NCI-H1105 treated with DMSO at 0.1 percent for 48 hours (cell line): ENCODE measurements around the gene PTGES2.

ENCODE experiments used
- DNase-seq: peaks from one replicate; lab custom pipeline; 2025; lab: John Stamatoyannopoulos, UW

The PTGES2 gene

DNA sequence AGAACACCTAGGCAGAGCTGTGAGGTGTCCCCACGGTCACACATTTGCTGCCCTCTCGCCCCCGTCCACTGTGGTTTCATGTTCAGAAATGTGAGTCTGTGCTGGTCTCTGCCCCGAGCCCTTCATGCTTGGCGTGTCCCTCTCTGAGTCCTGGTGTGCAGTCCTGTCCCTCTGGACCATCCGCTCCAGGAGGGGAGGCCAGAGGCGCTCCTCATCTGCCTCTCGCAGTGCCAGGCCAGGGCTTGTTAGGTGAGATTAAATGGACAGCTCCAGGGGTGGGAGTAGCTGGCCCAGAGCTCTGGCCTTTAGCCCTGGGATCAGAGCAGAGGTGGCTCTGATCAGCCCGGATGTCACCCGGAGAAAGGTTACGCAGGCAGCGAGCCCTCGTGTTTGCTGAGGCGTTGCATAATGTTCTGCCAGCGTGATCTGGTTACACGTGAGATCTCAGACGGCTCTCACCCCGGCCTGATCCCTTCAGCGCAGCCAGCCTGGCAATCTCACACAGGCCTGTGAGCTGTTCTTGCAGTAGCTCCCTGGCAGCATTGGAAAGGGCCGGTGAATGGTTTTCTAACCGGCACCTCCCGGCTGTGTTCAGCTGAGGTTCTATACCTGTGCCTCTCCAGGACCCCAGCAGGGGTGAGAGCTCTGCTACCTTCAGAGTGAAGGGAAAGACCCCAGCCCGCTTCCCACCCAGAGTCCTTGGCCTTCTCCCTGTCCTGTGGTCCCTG is 24.5 kb downstream of the PTGES2 start:
- no peak for DNase-seq

- DNase-seq, result no peak
Measured at GRCh38 chr9:128102196-128102595, 25.3 kb downstream of the PTGES2 start.

- no peak for DNase-seq
Measured at GRCh38 chr9:128101690-128102089, 25.8 kb downstream of the PTGES2 start.

DNA sequence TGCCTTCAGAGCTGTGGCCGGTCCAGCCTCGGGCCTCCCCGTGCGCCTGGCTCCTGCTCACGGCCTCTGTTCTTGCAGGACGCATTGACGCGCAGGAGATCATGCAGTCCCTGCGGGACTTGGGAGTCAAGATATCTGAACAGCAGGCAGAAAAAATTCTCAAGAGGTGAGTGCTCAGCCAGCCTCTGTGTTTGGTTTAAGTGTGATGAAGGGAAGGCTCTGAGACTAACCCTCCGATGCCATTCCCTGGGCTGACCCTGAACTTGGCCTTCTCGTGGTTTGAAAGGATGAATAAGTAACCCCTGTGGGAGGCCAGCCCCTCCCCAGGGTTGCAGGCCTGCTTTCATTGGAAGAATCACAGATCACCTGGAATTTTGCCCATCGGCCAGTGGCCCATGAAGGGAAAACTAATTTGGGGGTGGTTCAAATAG is 26.3 kb downstream of the PTGES2 start:
- DNase-seq, result no peak

GRCh38 chr9:128100581-128100980 is 26.9 kb downstream of the PTGES2 start:
- no peak for DNase-seq

- no peak for DNase-seq
Measured at GRCh38 chr9:128099932-128100491, 27.5 kb downstream of the PTGES2 start.

DNA sequence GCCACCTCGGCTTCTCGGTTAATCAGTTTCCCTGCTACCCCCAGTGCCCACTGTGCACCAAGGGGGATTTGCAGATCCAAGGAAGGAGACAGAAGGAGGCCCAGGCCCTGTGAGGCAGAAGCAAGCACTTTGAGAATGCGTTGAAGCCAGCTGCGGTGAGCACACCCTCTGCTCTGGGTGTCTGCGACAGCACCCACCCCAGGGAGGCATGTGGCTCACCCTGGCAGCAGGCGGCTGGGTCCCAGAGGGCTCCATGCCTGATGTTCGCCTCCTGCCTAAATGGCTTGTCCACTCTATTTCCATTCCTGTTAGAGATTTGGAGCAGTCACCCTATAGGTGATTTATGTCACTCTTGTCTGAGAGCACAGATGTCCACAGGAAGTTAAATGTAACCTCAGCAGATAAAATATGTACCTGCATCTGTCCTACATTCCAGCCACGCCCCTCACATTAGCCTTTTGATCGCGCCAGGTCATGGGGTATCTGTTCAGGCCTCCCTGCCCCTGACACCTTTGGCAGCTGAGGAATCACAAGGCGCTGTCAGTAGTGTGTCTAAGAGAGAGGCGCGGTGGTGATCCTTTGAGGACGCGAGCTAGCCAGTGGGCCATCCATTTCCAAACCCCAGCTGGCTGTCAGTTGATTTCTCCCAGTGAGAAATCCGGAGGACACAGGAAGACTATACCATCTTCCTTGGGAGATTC is 28.1 kb downstream of the PTGES2 start:
- DNase-seq, result no peak

GRCh38 chr9:128098297-128099230 is 29.0 kb downstream of the PTGES2 start:
- DNase-seq, result peak; percentile 89

GRCh38 chr9:128097543-128098296 is 29.8 kb downstream of the PTGES2 start:
- no peak for DNase-seq

DNA sequence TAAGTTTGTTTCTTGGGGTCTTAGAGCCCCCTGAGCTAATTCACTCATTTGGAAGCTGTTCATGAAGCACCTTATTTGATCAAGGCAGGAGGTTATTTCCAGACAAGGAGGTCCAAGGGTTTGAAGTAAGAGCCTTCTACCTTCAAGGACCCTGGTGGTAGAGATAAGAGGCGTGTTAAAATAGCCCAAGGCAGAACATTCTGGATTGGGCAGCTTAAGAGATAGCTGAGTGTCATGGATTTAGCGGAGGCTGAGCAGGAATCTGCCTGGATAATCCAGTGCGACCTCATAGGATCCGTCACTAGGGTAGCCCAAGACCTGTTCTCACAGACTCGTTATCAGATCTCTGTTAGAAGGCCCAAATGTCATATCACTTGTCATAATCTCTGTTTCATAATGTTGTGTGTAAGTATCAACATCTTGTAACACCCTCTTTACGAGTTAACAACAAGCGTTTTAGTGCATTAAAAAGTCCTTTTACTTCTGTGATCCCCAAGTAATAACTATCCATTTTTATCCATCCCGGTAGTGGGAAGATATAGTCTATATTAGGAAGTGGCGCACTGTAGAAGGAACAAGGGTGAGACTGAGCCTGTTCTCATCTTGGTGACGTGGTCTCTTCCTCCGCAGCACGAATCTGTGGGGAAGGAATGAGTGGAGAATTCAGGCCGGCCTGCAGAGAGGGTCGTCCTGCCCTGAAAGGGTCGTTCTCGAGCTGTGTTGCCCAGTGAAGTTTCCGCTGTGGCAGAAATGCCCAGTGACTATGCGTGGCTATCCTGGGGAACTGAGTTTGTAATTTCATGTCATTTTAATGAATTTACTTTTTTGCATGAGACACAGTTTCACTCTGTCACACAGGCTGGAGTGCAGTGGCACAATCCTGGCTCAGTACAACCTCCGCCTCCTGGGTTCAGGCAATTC is 30.7 kb downstream of the PTGES2 start:
- DNase-seq, result no peak

- no peak for DNase-seq
Measured at GRCh38 chr9:128094950-128095544, 32.5 kb downstream of the PTGES2 start.

GRCh38 chr9:128094166-128094949 is 33.2 kb downstream of the PTGES2 start:
- peak; percentile 96 for DNase-seq

GRCh38 chr9:128093011-128093410 is 34.5 kb downstream of the PTGES2 start:
- no peak for DNase-seq

DNA sequence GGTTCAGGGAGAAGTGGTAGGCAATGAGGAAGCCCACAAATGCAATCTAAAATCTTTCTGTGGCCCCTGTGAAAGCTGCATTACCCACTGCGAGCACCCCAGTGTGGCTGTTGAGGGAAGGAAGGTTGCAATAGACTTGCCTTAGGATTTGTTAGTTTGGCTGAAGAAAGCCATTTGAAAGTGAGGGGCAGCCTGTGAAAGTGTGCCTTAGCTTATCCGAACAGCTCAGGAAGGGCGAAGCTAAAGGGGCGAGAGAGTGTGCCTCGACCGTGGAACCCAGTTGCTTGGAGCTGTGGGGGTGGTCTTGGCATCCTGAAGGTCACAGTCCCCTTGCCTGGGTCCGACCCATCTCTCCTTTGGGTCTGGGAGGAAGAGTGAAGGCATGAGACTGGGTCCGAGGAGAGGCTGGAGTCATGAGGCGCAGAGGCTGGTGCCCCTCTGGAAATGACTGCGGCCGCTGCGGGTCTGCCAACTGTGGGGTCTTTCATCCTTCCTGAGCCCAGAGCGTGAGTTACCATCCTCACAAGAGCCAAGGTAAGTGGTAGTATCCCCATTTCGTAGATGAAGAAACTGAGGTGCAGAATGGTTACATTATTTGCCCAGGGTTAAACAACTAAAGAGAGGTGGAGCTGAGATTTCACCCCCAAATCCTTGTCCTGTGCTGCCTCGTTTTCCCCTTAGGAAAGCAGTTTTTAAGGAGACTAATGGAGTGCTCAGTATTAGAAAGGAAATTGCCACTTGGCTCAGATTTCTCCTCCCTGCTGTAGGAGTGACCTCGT is 35.1 kb downstream of the PTGES2 start:
- DNase-seq, result no peak

DNA sequence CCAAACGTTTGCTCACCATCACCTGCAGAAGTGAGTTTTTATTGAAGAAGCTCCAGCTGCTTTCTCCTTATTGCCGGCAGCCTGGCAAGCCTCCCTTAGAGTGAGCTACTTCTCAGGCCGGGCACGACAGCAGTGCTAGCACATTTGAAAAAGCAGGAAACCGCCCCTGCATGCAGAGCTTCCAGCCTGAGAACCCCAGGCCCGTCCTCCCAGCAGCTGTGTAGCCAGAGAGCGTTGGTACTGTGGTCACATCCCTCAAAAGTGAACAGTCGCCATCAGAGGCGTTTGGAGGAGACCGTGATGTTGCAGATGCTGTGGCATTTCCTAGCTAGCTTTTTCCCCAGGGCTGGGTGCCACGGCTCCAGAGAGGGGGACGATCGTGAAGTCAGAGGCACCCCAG is 36.0 kb downstream of the PTGES2 start:
- DNase-seq, result no peak

DNA sequence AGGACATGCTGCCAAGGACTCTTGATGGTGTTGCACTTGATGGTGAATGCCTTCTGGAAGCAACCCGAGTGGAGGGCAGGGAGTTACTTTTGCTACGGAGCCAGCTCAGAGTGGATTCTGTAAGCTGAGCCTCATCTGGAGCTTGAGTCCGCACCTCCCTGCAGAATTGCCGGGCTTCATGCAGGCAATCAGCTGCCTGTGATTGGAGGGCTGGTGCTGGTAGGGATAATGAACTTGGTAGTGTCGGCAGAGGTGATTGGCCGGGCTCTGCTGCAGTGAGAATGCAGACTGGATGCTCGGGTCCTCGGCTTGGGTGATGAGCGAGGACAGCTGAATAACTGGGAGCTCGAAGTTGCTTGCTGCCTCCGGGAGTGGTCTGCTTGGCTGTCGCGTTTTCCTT is 36.4 kb downstream of the PTGES2 start:
- no peak for DNase-seq

- DNase-seq, result no peak
Measured at GRCh38 chr9:128089299-128089698, 38.2 kb downstream of the PTGES2 start.

- no peak for DNase-seq
Measured at GRCh38 chr9:128088253-128088945, 39.1 kb downstream of the PTGES2 start.
